ENCODE measurements around the gene PCDH9.

Gene PCDH9

GRCh38 chr13:67156723-67157060 lies 73.4 kb downstream of the PCDH9 start:
- DNase-seq (ENCODE audit: low read depth in 2 of 2) = no peak

GRCh38 chr13:67155898-67156722 lies 74.0 kb downstream of the PCDH9 start:
- DNase-seq (ENCODE audit: low read depth in 2 of 2) = no peak

GRCh38 chr13:67152085-67152484 lies 78.1 kb downstream of the PCDH9 start:
- DNase-seq (ENCODE audit: low read depth in 2 of 2) = no peak

- DNase-seq (ENCODE audit: low read depth in 2 of 2) = no peak
Observed at GRCh38 chr13:67151652-67152051, 78.5 kb downstream of the PCDH9 start.

GRCh38 chr13:67150608-67151007 lies 79.5 kb downstream of the PCDH9 start:
- DNase-seq (ENCODE audit: low read depth in 2 of 2) = no peak

- no peak for DNase-seq (ENCODE audit: low read depth in 2 of 2)
Observed at GRCh38 chr13:67148161-67148571, 82.0 kb downstream of the PCDH9 start.

- DNase-seq (ENCODE audit: low read depth in 2 of 2) = no peak
Observed at GRCh38 chr13:67147342-67148133, 82.6 kb downstream of the PCDH9 start.

- DNase-seq (ENCODE audit: low read depth in 2 of 2) = no peak
Observed at GRCh38 chr13:67146523-67147130, 83.5 kb downstream of the PCDH9 start.

- DNase-seq (ENCODE audit: low read depth in 2 of 2) = no peak
Observed at GRCh38 chr13:67145950-67146349, 84.2 kb downstream of the PCDH9 start.

- no peak for DNase-seq (ENCODE audit: low read depth in 2 of 2)
Observed at GRCh38 chr13:67143544-67144115, 86.5 kb downstream of the PCDH9 start.

- no peak for DNase-seq (ENCODE audit: low read depth in 2 of 2)
Observed at GRCh38 chr13:67140006-67140405, 90.1 kb downstream of the PCDH9 start.

GRCh38 chr13:67139551-67139950 lies 90.6 kb downstream of the PCDH9 start:
- no peak for DNase-seq (ENCODE audit: low read depth in 2 of 2)

- DNase-seq (ENCODE audit: low read depth in 2 of 2) = no peak
Observed at GRCh38 chr13:67138970-67139369, 91.2 kb downstream of the PCDH9 start.

- DNase-seq (ENCODE audit: low read depth in 2 of 2) = no peak
Observed at GRCh38 chr13:67137044-67137735, 92.9 kb downstream of the PCDH9 start.

GRCh38 chr13:67136157-67136556 lies 94.0 kb downstream of the PCDH9 start:
- DNase-seq (ENCODE audit: low read depth in 2 of 2) = no peak

- DNase-seq (ENCODE audit: low read depth in 2 of 2) = no peak
Observed at GRCh38 chr13:67135356-67135755, 94.8 kb downstream of the PCDH9 start.

GRCh38 chr13:67134417-67135129 lies 95.6 kb downstream of the PCDH9 start:
- no peak for DNase-seq (ENCODE audit: low read depth in 2 of 2)

GRCh38 chr13:67133476-67133875 lies 96.7 kb downstream of the PCDH9 start:
- DNase-seq (ENCODE audit: low read depth in 2 of 2) = no peak

- DNase-seq (ENCODE audit: low read depth in 2 of 2) = no peak
Observed at GRCh38 chr13:67131393-67131792, 98.7 kb downstream of the PCDH9 start.

GRCh38 chr13:67130444-67130843 lies 99.7 kb downstream of the PCDH9 start:
- DNase-seq (ENCODE audit: low read depth in 2 of 2) = no peak

- DNase-seq (ENCODE audit: low read depth in 2 of 2) = no peak
Observed at GRCh38 chr13:67128136-67128535, 102.0 kb downstream of the PCDH9 start.
